VCaP (cell line): ENCODE results near the gene SLTM.
"Not testable (repeated sequence)": the region's sequence is repeated elsewhere in the genome, so short reads cannot be mapped to it uniquely, and the experiment has no call there.

ENCODE experiments used
- H3K27ac ChIP-seq: fragments of 450-650 bp; 2 replicates; pipeline ENCODE4 v1.5.1; 2017
- TF ChIP-seq, protein P1 (sequence below): fragments of 450-650 bp; conservative IDR thresholded peaks from 2 replicates; pipeline ENCODE4 v1.5.1; 2017; ENCODE audit warnings: mild to moderate bottlenecking, moderate library complexity

The SLTM gene

DNA sequence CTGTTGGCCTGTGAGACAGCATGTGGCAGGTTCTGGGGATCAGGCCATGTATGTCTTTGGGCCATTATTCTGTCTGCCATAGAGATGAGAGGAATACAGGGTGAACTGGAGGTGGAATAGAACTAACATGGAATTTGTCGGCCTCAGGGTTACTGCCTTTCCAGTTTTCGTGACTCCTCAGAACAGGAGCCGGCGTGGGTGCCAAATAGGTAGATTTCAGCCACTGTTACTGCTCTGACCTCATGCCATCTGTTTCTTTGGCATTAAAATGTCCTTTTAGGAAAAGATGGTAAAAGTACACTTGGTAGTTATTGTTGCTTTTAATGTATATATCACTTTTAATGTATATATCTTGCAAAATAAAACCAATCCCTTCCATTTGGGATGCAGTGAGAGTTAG is 65.6 kb downstream of the SLTM start:
- no peak overlapping the region for H3K27ac ChIP-seq
- TF ChIP-seq, protein P1, sequence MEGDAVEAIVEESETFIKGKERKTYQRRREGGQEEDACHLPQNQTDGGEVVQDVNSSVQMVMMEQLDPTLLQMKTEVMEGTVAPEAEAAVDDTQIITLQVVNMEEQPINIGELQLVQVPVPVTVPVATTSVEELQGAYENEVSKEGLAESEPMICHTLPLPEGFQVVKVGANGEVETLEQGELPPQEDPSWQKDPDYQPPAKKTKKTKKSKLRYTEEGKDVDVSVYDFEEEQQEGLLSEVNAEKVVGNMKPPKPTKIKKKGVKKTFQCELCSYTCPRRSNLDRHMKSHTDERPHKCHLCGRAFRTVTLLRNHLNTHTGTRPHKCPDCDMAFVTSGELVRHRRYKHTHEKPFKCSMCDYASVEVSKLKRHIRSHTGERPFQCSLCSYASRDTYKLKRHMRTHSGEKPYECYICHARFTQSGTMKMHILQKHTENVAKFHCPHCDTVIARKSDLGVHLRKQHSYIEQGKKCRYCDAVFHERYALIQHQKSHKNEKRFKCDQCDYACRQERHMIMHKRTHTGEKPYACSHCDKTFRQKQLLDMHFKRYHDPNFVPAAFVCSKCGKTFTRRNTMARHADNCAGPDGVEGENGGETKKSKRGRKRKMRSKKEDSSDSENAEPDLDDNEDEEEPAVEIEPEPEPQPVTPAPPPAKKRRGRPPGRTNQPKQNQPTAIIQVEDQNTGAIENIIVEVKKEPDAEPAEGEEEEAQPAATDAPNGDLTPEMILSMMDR = no peak

DNA sequence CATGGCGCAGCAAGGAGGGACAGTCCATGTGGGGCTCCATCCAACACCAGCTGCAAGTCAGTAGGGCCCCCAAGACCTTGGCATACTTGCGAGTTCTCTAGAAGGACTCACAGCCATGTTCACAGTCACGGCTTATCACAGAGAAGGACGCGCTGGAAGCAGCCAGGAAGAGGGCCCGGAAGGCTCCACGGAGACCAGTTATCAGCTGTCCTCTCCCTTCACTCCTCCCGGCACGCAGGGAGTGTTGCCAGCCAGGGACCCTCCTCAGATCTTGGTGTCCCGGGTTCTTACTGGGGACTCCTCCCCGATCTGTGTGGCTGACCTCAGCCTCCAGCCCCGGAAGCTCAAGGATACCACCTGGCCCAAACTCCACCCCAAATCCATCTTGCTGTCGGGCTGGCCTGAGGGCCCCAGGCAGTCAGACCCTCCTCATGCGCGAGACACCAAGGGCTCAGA is 68.0 kb downstream of the SLTM start:
- TF ChIP-seq, protein P1 = no peak
- H3K27ac ChIP-seq = no peak overlapping the region

DNA sequence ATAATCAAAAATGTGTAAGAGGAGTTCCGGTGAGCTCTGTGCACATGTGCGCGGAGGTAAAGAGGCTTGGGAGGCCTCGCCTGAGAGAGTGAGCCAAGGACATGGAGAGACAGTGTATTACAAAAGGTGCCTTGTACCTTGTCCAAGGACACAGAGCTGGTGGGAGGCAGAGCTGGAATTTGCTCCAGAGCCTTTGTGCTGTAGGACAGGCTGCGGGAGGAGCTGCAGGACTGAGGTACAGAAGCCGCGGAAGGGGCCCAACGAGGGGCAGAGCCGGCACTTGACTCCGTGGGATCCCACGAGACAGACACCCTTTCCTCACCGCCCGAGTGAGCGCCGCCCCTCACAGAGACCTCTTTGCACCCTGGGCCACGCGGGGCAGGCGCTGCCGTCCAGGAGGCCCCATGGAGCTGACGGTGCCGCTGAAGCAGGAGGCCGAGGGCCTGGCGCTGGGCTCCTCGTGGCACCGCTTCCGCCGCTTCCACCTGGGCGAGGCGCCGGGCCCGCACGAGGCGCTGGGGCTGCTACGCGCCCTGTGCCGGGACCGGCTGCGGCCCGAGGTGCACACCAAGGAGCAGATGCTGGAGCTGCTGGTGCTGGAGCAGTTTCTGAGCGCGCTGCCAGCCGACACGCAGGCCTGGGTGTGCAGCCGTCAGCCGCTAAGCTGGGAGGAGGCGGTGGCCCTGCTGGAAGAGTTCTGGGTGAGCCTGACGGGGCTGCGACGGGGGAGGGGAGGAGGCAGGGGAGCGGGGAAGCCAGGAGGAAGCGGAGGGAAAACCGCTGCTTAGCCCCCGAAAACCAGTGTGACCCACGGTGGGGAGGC is 68.7 kb downstream of the SLTM start:
- TF ChIP-seq, protein P1 = no peak
- H3K27ac ChIP-seq = no peak overlapping the region

DNA sequence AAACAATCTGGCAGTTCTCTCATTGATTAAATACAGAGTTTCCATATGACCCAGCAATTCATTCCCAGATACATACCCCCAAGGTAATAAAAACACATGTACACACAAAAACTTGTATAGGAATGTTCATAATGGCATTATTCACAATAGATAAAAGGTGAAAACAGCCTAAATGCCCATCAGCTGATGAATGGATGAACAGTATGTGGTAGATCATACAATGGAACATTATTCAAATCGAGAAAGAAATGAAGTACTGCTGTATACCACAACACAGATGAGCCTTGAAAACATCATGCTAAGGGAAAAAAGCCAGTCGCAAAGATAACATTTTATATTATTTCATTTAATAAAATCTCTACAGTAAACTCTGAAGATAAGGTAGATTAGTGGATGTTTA is 71.2 kb downstream of the SLTM start:
- H3K27ac ChIP-seq = no peak overlapping the region
- TF ChIP-seq, protein P1 = no peak

DNA sequence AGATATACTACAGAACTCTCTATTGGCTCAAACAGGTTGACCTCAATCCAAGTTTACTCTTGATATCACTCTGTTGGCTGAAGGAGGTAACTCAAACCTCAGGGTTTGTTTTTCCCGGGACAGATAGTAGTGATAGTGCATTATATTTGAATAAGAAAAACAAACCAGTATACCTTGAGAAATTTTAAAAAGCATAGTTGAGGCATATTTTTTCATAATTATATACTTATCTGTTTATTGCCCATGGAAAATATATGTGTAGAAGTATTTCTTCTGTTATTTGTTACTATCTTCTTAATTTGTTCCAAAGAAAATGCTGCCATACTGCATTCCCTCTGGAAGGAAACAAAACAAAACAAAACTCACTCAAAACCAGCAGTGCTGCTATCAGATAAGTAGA is 76.9 kb downstream of the SLTM start:
- H3K27ac ChIP-seq = not testable (repeated sequence)

DNA sequence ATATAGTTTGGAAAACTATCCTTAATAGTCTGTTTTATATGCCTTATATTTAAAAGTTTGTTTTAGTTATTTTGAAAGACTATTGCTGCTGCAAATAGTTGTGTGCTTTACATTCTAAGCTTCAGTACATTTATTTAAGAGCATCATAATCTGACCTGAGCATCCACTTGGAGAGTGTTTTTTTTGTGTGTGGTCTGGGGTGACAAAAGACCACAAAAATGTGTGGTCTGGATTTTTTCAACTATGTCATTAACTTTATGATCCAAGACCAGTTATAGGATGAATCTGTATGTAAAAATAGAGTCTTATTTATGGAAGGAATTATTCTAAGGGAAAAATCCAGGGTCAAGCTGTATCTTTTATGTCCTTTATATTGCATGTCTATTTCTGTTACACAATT is 77.4 kb downstream of the SLTM start:
- TF ChIP-seq, protein P1 = no peak
- no peak overlapping the region; the same call in 1 of the 2 replicates for H3K27ac ChIP-seq

DNA sequence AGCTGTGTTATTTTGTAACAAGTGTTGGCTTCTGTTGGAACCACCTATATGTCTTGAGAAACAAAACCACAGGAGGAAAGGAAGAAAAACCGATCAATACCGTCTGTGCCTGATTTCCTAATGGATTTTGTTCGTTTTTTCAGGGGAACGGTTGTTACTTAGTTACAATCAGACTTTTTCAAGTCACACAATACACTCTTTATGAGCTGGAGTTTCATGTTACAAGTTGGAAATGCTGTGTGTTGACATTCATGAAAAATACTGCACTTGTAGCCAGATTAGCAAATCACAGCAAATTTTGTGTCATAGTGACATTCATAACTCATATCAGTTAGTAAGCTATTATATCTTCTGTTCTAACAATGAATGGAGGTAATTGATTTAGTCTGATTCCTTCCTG is 78.9 kb downstream of the SLTM start:
- H3K27ac ChIP-seq = no peak overlapping the region
- TF ChIP-seq, protein P1 = no peak

DNA sequence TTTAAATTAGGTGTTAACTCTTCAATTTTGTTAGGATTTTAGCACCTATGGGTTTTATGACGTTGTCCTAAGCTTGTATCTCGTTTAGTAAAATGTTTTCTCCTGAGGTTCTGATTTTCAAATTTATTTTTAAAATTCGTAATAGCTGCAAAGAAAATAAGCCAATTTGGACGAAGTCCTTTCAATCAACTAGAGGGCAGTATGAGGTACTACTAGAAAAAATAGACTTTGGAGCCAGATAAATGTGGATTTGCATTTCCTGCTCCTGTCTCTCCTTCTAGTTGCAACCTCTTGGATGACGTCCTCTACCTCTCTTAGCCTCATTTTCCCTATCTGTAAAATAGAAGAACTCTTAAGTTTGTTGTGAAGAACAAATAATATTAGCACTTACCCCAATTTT is 81.1 kb downstream of the SLTM start:
- TF ChIP-seq, protein P1 = peak; percentile 21
- H3K27ac ChIP-seq = no peak overlapping the region

DNA sequence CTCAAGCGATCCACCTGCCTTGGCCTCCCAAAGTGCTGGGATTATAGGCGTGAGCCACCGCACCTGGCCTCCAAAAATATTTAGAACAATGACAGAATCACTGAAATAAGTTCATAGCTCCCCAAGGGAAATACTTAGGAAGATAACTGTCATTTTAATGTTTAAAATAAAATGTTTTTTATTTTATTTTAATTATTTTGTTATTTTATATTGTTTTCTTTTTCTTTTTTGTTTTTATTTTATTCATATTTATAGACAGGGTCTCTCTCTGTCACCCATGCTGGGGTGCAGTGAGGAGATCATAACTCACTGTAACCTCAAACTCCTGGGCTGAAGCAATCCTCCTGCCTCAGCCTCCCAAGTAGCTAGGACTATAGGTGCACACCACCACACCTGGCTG is 82.3 kb downstream of the SLTM start:
- not testable (repeated sequence) for H3K27ac ChIP-seq
